ENCODE measurements around the gene RASSF1. TPM values are rescaled to one million over a fixed set of nuclear protein-coding genes. Genes with fewer than 3 reads are reported as not detected.
"Not testable (repeated sequence)": the region's sequence is repeated elsewhere in the genome, so short reads cannot be mapped to it uniquely, and the experiment has no call there.

RASSF1 gene
- polyA plus RNA-seq, 1 donor: 32.8 TPM

GRCh38 chr3:50323614-50324199, 16.9 kb downstream of the RASSF1 start:
- DNase-seq (ENCODE audit: low read depth): no peak

GRCh38 chr3:50323092-50323600, 17.5 kb downstream of the RASSF1 start:
- DNase-seq (ENCODE audit: low read depth): no peak

DNA sequence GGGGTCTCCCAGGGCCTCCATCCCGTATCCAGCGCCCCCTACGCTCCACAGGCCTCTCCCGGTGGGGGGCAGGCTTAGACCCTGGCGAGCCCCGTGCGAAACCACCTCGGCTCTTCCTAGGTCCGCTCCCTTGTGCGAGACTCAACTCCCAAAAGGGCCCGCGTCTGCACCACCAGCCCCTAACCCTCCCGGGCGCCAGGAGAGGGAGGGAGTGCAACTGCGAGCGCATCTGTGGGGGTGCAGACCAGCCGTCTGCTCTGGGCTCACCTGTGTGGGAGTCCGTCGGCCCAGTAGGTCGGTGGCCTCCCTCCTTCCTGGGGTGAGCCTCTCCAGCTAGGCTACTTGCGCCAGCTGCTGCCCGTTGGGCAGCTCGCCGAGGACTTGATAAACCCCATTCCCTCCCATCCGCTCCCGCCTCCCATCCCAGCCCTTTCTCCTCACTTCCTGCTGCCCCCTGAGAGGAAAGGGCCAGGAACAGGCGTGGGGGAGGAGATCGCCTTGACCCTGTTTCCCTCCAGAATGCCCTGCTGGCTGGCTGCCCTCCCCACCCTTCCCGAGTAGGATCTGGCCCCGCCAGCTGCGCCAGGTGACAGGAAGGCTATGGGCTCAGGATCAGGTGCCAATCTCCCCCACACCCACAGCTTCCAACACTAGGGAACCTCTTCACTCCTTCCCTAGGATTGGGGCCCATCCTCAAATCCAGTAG, 18.1 kb downstream of the RASSF1 start, which contains the start of gene HYAL2:
Gene HYAL2, minus strand, starts transcription at position 360 of the 706 bp plus-strand sequence. CDS start 2,256 bp downstream, outside the sequence.
- no peak for DNase-seq (ENCODE audit: low read depth)

- DNase-seq (ENCODE audit: low read depth): no peak
Measured at GRCh38 chr3:50322115-50322385, 18.6 kb downstream of the RASSF1 start.

DNA sequence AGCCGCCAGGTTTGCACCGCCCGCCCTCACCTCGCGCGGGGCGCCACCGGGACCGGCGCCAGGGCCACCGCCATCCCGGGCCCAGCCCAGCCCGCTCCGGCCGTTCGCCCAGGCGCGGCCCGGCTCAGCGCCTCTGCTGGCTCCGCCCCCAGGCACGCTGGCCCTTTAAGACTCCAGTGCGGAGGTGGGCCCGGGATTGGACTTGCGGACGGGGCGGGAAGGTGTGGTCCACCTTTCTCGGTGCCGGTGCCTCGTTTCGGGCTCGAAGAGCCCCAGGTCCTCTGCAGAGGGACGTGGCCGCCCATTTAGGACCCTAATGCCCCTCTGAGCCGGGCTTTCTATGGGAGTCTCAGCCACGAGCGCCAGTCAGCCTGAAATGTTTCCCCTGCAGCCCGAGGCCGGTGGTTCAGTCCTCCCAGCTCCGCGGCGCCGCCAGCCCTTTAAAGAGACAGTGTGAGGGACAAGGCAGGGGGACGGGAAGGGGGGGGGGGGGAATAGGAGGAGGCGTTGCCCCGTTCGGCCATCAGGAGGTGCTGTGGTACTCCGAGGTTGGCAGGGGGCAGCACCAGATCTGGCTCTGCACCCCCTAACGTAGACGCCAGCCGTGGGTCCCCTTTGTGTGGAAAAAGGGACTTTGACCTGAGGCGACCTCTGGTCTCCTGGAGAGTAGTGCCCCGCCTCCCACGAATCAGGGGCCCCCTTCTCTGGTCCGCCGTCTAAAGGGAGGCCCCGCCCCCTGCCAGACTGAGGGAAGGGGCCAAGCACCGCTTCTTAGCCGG, 19.1 kb downstream of the RASSF1 start:
- no peak for DNase-seq (ENCODE audit: low read depth)

DNA sequence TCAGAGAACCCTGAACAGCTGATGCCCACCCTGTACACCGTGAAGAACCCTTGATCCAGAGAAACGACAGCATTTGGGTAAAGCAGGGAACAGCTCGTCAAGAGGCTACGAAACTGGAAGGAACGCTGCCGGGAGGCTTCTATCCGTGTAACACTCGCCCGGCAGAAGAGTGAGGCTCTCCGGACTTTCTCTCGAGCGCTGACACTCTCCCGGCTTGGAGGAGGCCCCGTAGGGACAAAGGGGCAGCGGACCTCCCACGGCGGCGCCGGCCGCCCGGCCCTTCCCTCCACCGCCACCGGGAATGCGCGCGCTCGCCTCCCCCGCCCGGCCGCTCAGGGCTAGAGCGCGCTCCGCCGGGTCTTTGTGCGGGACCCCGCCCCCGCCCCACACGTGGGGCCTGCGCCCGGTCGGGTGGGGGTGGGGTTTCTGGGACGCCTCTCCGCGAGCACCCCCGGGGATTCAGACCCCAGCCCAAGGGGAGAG, 19.7 kb downstream of the RASSF1 start:
- DNase-seq (ENCODE audit: low read depth): no peak

- no peak for DNase-seq (ENCODE audit: low read depth)
Measured at GRCh38 chr3:50319894-50320625, 20.6 kb downstream of the RASSF1 start.

- DNase-seq (ENCODE audit: low read depth): no peak
Measured at GRCh38 chr3:50319181-50319893, 21.3 kb downstream of the RASSF1 start.

GRCh38 chr3:50318615-50319014, 22.0 kb downstream of the RASSF1 start:
- no peak for DNase-seq (ENCODE audit: low read depth)

DNA sequence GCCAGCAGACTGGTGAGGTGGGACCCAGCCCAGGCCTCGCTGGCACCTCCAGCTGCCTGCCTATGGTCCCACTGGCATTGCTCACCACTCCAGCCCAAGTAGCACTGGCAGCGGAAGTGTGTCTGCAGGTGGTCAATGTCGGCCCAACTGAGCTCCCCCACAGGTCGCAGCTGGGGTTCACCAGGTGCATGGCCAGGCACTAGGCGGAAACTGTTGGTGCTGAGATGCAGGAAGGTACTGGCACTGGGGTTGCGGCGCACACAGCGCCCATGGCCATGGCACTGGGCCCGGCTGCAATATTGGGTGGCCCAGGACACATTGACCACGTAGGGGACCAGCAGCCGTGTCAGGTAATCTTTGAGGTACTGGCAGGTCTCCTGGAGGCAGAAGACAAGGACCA, 22.5 kb downstream of the RASSF1 start:
- no peak for DNase-seq (ENCODE audit: low read depth)

DNA sequence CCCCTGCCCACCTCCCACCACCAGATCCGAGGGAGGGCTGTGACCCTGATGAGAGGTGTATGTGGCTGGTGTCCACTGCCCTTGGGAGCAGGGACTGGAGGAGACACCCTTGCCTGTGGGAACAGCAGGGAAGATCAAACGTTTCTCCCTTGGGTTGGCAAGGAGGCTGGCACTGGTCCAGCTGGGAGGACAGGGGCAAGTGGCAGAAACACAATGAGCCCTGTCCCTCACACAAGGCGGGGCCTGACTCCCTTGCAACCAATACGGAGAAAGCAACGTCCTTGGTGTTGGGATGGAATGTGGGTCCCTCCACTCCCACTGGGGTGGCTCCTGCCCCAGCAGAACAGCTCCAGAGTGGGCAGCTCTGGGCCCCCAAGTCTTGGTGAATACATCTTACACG, 23.3 kb downstream of the RASSF1 start:
- DNase-seq (ENCODE audit: low read depth): no peak

GRCh38 chr3:50316657-50317242, 23.9 kb downstream of the RASSF1 start:
- DNase-seq (ENCODE audit: low read depth): no peak

DNA sequence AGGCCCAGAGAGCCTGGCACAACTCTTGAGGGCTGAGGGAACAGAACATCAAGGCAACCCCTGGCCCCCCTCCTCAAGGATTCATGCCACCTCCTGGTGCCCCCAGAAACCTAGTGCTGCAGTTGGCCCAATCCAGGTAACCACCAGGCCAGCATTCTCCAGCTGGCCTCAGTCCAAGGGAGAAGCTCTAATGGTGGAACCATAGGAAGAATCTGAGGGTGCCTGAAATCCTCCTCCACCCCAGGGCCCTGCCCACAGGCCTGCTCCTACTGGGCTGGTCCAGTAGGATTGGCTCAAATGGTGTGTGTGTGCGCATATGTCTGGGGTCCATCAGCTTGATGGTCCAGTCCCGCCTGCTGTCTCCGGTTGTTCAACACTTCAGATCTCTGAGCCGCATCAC, 25.8 kb downstream of the RASSF1 start:
- DNase-seq (ENCODE audit: low read depth): no peak

DNA sequence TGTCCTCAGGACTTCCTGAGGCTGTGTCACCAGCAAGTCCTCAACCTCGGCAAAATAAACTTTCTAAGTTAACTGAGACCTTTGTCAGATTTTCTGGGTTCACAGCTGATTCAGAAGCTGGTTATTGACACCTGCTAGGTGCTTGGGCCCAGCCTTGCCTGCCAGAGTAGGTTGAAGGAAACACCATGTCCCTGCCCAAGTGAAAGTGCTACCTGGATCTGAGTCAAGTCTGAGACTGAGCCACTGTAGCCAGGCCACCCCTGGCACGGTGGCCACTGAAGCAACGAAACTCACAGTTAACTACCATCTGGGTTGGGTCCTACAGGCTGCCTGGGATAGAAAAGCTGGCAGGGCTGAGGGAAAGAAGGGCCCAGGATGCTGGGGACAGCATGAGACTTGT, 26.3 kb downstream of the RASSF1 start:
- no peak for DNase-seq (ENCODE audit: low read depth)

DNA sequence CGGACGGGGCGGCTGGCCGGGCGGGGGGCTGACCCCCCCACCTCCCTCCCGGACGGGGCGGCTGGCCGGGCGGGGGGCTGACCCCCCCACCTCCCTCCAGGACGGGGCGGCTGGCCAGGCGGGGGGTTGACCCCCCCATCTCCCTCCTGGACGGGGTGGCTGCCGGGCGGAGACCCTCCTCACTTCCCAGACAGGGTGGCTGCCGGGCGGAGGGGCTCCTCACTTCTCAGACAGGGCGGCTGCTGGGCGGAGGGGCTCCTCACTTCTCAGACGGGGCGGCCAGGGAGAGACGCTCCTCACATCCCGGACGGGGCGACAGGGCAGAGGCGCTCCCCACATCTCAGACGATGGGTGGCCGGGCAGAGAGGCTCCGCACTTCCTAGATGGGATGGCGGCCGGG, 28.6 kb downstream of the RASSF1 start:
- not testable (repeated sequence) for DNase-seq (ENCODE audit: low read depth)

DNA sequence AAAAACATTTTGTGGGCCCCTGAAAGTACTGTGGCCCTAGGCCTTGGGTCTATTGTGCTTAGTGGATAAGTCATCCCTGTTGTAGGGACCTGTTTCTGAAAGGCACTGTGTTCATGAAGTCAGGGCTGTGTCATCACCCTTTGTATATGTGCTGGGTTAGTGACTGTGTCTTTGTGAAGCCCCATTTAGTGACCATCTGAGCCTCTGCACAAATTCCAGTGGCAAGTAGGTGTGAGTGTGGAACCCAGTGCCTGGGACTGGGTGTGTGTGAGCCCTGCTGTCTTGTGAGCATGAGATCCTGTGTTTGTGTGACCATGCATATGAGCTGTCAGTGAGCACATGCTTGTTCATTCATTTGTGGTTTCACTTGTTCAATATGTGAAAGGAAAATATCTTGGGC, 36.0 kb downstream of the RASSF1 start:
- no peak for DNase-seq (ENCODE audit: low read depth)

DNA sequence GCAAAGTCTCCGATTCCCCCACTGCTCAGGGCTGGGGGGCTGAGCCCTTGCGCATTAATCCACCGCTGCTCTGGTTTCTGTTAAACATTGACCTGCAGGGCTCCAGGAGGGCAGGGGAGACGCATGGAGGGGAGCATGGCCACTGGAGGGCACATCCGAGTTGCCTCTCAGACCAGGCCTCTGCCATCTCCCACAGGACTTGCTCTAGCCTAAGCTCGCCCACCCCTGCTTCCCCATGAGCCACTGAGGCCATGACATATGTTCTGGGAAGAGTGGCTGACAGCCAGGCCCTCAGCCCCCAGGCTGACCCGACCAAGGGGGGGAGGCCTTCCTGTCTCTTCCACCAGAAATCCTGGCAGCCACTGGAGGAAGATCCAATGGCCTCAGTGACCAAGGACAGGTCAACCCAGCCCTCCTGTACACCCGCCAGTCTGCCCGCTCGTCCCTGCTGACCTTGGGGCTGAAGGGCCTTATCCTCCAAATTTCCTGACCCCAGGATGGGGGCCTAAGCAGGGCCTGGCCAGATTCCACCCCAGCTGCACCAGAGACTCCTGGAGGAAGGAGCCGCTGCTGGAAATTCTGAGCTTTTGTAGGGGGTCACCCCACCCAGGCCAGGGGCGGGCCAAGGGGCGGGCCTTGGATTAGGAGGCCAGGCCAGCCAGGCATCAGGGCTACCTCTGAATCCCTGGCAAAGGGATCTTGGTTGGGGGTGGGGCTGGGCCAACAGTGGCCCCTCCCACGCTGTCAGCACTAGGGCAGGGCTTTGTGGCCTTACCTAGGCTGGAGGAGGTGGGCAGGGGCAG, 37.4 kb downstream of the RASSF1 start, which contains the start of gene HYAL1:
Gene HYAL1, minus strand, starts transcription at position 562 of the 803 bp plus-strand sequence. CDS start 618 bp downstream, outside the sequence.
- DNase-seq (ENCODE audit: low read depth): no peak

GRCh38 chr3:50302095-50303012, 38.3 kb downstream of the RASSF1 start:
- no peak for DNase-seq (ENCODE audit: low read depth)
